ENCODE data around the gene DERL3. TPM values are rescaled to one million over a fixed set of nuclear protein-coding genes. Genes with fewer than 3 reads are reported as not detected.

Gene DERL3
- total RNA-seq, 4 donors from 2014 or later = 1.9 to 20.0 (median 3.1) TPM

- no peaks in the 10 kb centered on the region for H3K9me3 ChIP-seq
- H3K36me3 ChIP-seq = peaks cover 0 to 56% (median 6%) of the 10 kb centered on the region in 4 donors
- H3K4me1 ChIP-seq = peaks cover 0 to 2% (median 0%) of the 10 kb centered on the region in 4 donors
- WGBS, 2 donors (ENCODE audit: low coverage in 1 of 2) = 78 to 87% methylated on average over 1 to 2 of the region's 2 CpGs
- no peak overlapping the region for H3K27ac ChIP-seq
- intact Hi-C loops (cut with DNase I; ENCODE audit: low total_unique reads) = no loop called here
- H3K4me3 ChIP-seq = no peak overlapping the region
- TF ChIP-seq, protein P1, sequence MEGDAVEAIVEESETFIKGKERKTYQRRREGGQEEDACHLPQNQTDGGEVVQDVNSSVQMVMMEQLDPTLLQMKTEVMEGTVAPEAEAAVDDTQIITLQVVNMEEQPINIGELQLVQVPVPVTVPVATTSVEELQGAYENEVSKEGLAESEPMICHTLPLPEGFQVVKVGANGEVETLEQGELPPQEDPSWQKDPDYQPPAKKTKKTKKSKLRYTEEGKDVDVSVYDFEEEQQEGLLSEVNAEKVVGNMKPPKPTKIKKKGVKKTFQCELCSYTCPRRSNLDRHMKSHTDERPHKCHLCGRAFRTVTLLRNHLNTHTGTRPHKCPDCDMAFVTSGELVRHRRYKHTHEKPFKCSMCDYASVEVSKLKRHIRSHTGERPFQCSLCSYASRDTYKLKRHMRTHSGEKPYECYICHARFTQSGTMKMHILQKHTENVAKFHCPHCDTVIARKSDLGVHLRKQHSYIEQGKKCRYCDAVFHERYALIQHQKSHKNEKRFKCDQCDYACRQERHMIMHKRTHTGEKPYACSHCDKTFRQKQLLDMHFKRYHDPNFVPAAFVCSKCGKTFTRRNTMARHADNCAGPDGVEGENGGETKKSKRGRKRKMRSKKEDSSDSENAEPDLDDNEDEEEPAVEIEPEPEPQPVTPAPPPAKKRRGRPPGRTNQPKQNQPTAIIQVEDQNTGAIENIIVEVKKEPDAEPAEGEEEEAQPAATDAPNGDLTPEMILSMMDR (IDR thresholded peaks at IDR 0.05) = no peak
- TF ChIP-seq EP300 (IDR thresholded peaks at IDR 0.05; ENCODE audit: low read depth) (no peak), POLR2AphosphoS5 (IDR thresholded peaks at IDR 0.05) (no peak), POLR2A (IDR thresholded peaks at IDR 0.05) (no peak)
- no peaks in the 10 kb centered on the region for H3K27me3 ChIP-seq
- no peak for DNase-seq
- in situ Hi-C loops (cut with MboI; ENCODE audit: low pct_ligation_motif_present in 1 of 4, low pct_unique_long_range_greater_than_20kb in 1 of 4, low sequenced_read_pairs in 3 of 4) = no loop called here
Observed at GRCh38 chr22:23818541-23818940, 20.3 kb downstream of the DERL3 start.

GRCh38 chr22:23817146-23817545, 21.7 kb downstream of the DERL3 start:
- Histone ChIP-seq H3K27me3 (no peaks in the 10 kb centered on the region), H3K9me3 (no peaks in the 10 kb centered on the region), H3K4me1 (peaks cover 0 to 2% (median 0%) of the 10 kb centered on the region in 4 donors), H3K27ac (no peak overlapping the region), H3K4me3 (no peak overlapping the region), H3K36me3 (peaks cover 0 to 46% (median 7%) of the 10 kb centered on the region in 4 donors)
- DNase-seq = no peak
- TF ChIP-seq POLR2A (IDR thresholded peaks at IDR 0.05) = no peak
- intact Hi-C loops (cut with DNase I; ENCODE audit: low total_unique reads) = no loop called here
- 95% methylated on average over 6 of the region's 6 CpGs; no CpG with 5 or more reads in 1 of the 2 donors for WGBS, 2 donors (ENCODE audit: low coverage in 1 of 2)
- in situ Hi-C loops (cut with MboI; ENCODE audit: low pct_ligation_motif_present in 1 of 4, low pct_unique_long_range_greater_than_20kb in 1 of 4, low sequenced_read_pairs in 3 of 4) = no loop called here

- intact Hi-C loops (cut with DNase I; ENCODE audit: low total_unique reads) = no loop called here
- peaks cover 0 to 2% (median 0%) of the 10 kb centered on the region in 4 donors for H3K4me1 ChIP-seq
- H3K36me3 ChIP-seq = peaks cover 0 to 38% (median 11%) of the 10 kb centered on the region in 4 donors
- H3K9me3 ChIP-seq = no peaks in the 10 kb centered on the region
- no peaks in the 10 kb centered on the region for H3K27me3 ChIP-seq
- WGBS, 2 donors (ENCODE audit: low coverage in 1 of 2) = 91% methylated on average over 18 of the region's 18 CpGs; no CpG with 5 or more reads in 1 of the 2 donors
- in situ Hi-C loops (cut with MboI; ENCODE audit: low pct_ligation_motif_present in 1 of 4, low pct_unique_long_range_greater_than_20kb in 1 of 4, low sequenced_read_pairs in 3 of 4) = no loop called here
- no peak for DNase-seq
- H3K4me3 ChIP-seq = no peak overlapping the region
- TF ChIP-seq POLR2AphosphoS5 (IDR thresholded peaks at IDR 0.05) (no peak), POLR2A (IDR thresholded peaks at IDR 0.05) (no peak), EP300 (IDR thresholded peaks at IDR 0.05; ENCODE audit: low read depth) (no peak)
- TF ChIP-seq, protein P1 (IDR thresholded peaks at IDR 0.05) = no peak
- no peak overlapping the region for H3K27ac ChIP-seq
Observed at GRCh38 chr22:23816156-23816976, 22.4 kb downstream of the DERL3 start.

DNA sequence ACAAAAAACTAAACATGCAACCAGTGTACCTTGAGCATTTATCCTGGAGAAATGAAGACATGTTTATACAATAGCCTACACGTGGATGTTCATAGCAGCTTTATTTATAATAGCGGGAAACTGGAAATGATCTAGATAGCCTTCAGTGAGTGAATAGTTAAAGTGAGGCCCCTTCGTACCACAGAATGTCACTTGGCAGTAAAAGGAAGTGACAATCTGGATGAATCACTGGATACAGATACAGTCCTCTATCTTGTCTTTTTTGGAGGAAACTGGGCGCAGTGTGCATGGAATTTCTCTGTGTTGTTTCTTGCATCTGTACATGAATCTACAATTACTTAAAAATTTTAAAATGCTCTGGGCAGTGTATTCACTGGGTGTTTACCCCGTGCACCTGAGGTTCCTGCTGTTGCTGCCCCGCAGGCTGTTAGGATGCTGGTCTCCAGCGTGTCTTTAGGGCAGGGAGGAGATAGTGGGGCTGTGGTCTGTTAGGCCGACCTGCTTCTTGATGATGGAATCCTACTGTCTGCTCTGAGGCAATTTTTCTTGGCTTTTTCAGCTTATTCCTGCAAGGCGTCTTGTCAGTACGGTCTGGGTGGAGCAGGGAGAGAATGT, 23.2 kb downstream of the DERL3 start:
- 85 to 94% methylated on average over 3 to 10 of the region's 10 CpGs for WGBS, 2 donors (ENCODE audit: low coverage in 1 of 2)
- no peak for DNase-seq
- Histone ChIP-seq H3K9me3 (no peaks in the 10 kb centered on the region), H3K27ac (no peak overlapping the region), H3K36me3 (peaks cover 0 to 31% (median 15%) of the 10 kb centered on the region in 4 donors), H3K4me1 (peaks cover 0 to 1% (median 0%) of the 10 kb centered on the region in 4 donors), H3K4me3 (no peak overlapping the region), H3K27me3 (no peaks in the 10 kb centered on the region)
- intact Hi-C loops (cut with DNase I; ENCODE audit: low total_unique reads) (no loop called here), in situ Hi-C loops (cut with MboI; ENCODE audit: low pct_ligation_motif_present in 1 of 4, low pct_unique_long_range_greater_than_20kb in 1 of 4, low sequenced_read_pairs in 3 of 4) (no loop called here)
- TF ChIP-seq POLR2A (IDR thresholded peaks at IDR 0.05) (no peak), POLR2AphosphoS5 (IDR thresholded peaks at IDR 0.05) (no peak), EP300 (IDR thresholded peaks at IDR 0.05; ENCODE audit: low read depth) (no peak)
- TF ChIP-seq, protein P1 (IDR thresholded peaks at IDR 0.05) = no peak

Data from transverse colon (tissue), 4 donors.